Stimulated activated CD4-positive, alpha-beta T cell treated with anti-CD3 and anti-CD28 coated beads, Interleukin-15, amount 100 ng/mL, for 24 hours (primary cell): ENCODE data around the gene KRTAP10-2.
"Not testable (repeated sequence)": the region's sequence is repeated elsewhere in the genome, so short reads cannot be mapped to it uniquely, and the experiment has no call there.

Source experiments
- DNase-seq: peaks from one replicate; pipeline ENCODE4 v3.0.0-alpha.2; 2020

KRTAP10-2 gene

DNA sequence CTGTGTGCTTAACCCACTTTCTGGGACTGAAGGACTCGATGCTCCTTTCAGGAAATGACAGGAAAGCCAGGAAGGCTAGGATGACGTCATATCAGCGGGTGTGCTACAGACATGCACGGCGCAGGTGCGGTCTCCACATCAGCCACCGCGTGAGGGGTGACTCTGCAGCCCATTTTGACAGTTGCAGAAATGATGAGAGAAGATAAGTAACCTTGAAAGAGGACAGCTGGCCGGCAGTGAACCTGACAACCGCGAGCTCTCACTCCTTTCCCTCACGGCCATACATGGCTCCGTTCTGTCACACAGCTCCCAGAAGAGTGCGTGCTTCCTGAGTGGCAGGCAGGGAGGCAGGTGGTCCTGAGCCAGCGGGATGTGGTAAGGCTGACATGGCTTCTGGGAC lies 30.8 kb upstream of the KRTAP10-2 start:
- DNase-seq = no peak

DNA sequence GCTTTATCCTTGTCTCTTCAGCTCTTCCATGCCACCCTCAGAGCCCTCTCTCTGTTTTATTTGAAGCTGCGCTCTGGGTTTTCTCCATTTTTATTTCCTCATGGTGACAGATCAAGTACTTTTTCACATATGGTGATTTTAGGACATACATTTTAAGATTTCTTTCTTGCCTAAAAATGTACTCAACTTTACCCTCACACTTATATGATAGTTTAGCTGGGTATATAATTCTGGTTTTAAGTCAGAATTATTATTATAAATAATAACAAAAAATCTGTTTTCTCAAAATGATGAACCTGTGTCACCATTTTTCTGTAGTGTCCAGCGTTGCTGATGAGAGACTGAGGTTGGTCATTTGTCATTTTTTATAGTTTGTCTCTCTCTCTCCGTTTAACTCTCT lies 29.9 kb upstream of the KRTAP10-2 start:
- no peak for DNase-seq

GRCh38 chr21:44580231-44580821 lies 29.0 kb upstream of the KRTAP10-2 start, which contains the start of gene KRTAP10-5:
KRTAP10-5 (minus strand) TSS chr21:44580604; CDS start chr21:44580578, 26 bp downstream.
- not testable (repeated sequence) for DNase-seq

DNA sequence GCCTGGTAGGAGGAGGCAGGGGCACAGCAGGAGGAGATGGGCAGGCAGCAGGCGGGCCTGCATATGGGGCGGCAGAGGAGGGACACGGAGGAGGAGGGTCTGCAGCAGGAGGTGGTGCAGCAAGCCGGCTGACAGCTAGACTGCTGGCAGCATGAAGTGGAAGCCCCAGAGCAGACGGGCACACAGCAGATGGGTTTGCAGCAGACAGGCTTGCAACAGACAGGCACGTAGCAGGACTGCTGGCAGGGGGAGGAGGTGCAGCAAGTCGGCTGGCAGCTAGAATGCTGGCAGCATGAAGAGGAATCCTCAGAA lies 28.5 kb upstream of the KRTAP10-2 start:
- DNase-seq = no peak

- no peak for DNase-seq
Measured at GRCh38 chr21:44579056-44579832, 27.9 kb upstream of the KRTAP10-2 start.

- no peak for DNase-seq
Measured at GRCh38 chr21:44578371-44579055, 27.2 kb upstream of the KRTAP10-2 start.

DNA sequence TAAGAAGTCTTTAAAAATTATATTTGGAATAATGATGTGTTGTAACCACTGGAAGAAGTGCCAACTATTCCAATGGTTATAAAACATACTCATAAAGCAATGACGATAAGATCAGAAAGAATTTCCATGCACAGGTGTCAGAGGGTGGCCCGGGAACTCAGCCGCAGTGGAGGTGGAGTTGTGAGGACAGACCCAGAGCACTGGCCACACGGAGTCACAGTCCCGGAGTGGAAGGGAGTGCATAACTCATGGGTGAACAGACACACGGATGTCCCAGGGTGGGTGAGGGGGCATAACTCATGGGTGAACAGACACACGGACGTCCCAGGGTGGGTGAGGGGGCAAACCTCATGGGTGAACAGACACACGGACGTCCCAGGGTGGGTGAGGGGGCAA lies 24.7 kb upstream of the KRTAP10-2 start:
- DNase-seq = no peak

- DNase-seq = no peak
Measured at GRCh38 chr21:44575307-44576024, 24.2 kb upstream of the KRTAP10-2 start.

GRCh38 chr21:44574457-44575306 lies 23.4 kb upstream of the KRTAP10-2 start:
- DNase-seq = no peak

DNA sequence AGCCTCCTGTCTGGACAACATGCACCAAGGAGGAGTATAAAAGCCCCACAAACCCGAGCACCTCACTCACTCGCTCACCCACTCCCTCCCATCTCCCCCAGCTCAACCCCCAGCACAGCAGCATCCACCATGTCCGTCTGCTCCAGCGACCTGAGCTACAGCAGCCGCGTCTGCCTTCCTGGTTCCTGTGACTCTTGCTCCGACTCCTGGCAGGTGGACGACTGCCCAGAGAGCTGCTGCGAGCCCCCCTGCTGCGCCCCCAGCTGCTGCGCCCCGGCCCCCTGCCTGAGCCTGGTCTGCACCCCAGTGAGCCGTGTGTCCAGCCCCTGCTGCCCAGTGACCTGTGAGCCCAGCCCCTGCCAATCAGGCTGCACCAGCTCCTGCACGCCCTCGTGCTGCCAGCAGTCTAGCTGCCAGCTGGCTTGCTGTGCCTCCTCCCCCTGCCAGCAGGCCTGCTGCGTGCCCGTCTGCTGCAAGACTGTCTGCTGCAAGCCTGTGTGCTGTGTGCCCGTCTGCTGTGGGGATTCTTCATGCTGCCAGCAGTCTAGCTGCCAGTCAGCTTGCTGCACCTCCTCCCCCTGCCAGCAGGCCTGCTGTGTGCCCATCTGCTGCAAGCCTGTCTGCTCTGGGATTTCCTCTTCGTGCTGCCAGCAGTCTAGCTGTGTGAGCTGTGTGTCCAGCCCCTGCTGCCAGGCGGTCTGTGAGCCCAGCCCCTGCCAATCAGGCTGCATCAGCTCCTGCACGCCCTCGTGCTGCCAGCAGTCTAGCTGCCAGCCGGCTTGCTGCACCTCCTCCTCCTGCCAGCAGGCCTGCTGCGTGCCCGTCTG lies 22.5 kb upstream of the KRTAP10-2 start, which contains the start of gene KRTAP10-4:
Gene KRTAP10-4, plus strand, starts transcription at position 100 of the 827 bp plus-strand sequence. Its CDS starts 30 bp downstream, at position 130.
- DNase-seq = not testable (repeated sequence)

- DNase-seq = no peak
Measured at GRCh38 chr21:44572959-44573583, 21.8 kb upstream of the KRTAP10-2 start.

GRCh38 chr21:44571844-44572782 lies 20.8 kb upstream of the KRTAP10-2 start:
- DNase-seq = no peak

DNA sequence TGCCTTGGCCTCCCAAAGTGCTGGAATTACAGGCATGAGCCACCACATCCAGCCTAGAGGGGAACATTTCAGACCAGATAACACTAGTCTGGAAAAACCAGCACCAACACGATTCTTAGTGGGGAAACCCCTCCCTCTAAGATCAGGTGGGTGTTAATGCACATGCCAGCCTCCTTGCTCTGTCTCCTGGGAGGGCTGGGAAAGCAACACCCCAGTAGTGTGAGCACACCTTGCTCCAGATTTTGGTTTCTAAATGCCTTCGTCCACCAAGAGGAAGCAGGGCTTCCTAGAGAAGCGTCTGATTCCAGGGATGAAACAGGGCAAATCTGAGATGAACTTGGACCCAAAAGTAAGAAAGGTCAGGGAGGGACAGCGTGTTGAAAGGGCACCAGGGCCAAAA lies 20.0 kb upstream of the KRTAP10-2 start:
- DNase-seq = no peak

DNA sequence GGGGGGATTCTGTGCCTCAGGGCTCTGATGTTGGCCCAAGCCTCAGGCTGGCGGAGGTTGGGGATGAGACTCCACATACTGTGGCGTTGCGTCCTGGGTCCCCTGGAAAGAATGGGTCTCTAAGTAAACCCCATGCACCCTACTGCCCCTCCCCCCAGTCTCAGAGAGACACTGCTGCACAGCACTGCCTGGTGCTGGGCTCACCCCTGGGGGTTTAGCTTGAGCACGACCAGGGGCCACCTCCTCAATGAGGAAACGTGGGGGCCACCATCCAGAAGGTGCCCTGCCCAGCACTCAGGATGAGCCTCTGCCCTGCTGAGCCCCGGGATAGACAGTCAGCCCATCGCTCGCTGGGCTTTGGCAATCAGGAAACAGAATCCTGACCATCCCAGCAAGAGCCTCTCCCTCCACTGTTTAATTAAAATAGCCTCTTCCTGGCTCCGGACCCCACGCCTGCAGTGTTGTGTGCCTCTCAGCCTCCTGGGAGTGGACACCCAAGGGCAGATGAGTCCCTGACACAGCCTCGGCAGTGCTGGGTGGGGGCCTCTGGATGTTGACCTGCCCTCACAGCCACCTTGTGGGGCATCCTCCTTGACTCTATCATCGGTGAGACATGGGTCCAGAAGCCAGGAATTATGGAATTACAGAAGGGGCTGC lies 18.7 kb upstream of the KRTAP10-2 start:
- DNase-seq = no peak

GRCh38 chr21:44568667-44569556 lies 17.6 kb upstream of the KRTAP10-2 start:
- no peak for DNase-seq

DNA sequence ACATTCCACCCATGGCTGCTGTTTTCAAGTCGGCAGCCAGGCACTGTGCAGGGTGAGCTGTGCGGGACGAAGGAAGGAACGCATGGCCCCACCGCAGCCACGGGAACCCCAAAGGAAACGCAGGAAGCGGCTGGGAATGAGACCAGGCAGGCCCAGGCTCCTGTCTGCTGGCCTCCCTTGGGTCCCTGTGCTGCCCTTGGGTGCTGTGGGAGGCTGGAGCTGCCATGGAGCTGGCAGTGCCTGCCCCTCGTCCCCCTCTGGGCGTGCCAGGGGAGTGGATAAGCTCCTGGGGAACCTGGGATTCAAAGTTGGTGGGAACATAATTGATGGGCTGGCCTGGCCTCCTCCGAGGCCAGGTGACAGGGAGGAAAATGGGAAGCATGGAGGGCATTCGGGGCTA lies 17.0 kb upstream of the KRTAP10-2 start:
- no peak for DNase-seq

GRCh38 chr21:44567481-44568171 lies 16.3 kb upstream of the KRTAP10-2 start:
- DNase-seq = no peak
